GM12878 (cell line): ENCODE results near the gene LRP3. TPM values are rescaled to one million over a fixed set of nuclear protein-coding genes. Genes with fewer than 3 reads are reported as not detected.
A peak's percentile ranks its signal among the peaks of the same experiment; 100 is the strongest.

Source experiments
- ATAC-seq: fragments of 200-7000 bp; cut with Tn5 transposase; 3 replicates; pipeline ENCODE4 v1.9.1; 2020; ENCODE audit warnings: mild to moderate bottlenecking, moderate library complexity
- BruUV-seq: library from RNA; stranded (reverse); fragments of 400-500 nt; replicated peaks from 2 replicates; lab custom pipeline; 2021; lab: Mats Ljungman, UMichigan
- CTCF ChIA-PET: fragments of 300-600 bp; sonication (Branson Sonifier 250); formaldehyde crosslinking; extraction: SDS; loops from one replicate; lab custom pipeline; 2021; ENCODE audit warnings: inconsistent platforms; lab: Yijun Ruan, JAX
- POLR2A ChIA-PET: fragments of 350-600 bp; formaldehyde crosslinking; extraction: SDS; loops from one replicate; lab custom pipeline; 2021; ENCODE audit warnings: inconsistent platforms; lab: Charles Lee
- RAD21 ChIA-PET: fragments of 300-600 bp; sonication (Branson Sonifier 250); formaldehyde crosslinking; loops from one replicate; lab custom pipeline; 2023; ENCODE audit warnings: antibody characterized with exemption; ENCODE audit not compliant: unreplicated experiment; lab: Charles Lee
- SMC1A ChIA-PET: fragments of 300-600 bp; sonication (Branson Sonifier 250); formaldehyde crosslinking; loops from one replicate; lab custom pipeline; 2023; ENCODE audit not compliant: unreplicated experiment, uncharacterized antibody; lab: Charles Lee
- DNase-seq: peaks from one replicate; pipeline ENCODE4 v3.0.0-alpha.2; 2011; ENCODE audit warnings: low read depth, low spot score
- FAIRE-seq: peaks from 3 replicates; lab custom pipeline; 2011; peaks lifted over from hg19 to GRCh38; lab: Jason Lieb, UNC
- H2AFZ ChIP-seq: 2 replicates; pipeline ENCODE4 v1.6.0; 2011; ENCODE audit warnings: low read depth, low read length, control low read depth; ENCODE audit not compliant: control insufficient read depth
- H3K27ac ChIP-seq: 2 replicates; pipeline ENCODE4 v1.5.1; 2011; ENCODE audit warnings: control low read depth; ENCODE audit not compliant: control insufficient read depth, insufficient read depth
- H3K27me3 ChIP-seq, 2 experiments: replicated peaks in 1 of 2; 2 replicates each; pipeline versions ENCODE4 v1.6.0 to v1.6.1; 2011; ENCODE audit warnings: low read length in 1 of 2; ENCODE audit not compliant: control insufficient read depth in 2 of 2, insufficient read depth in 2 of 2
- H3K36me3 ChIP-seq, 2 experiments: 2 replicates each; pipeline ENCODE4 v1.5.1; 2011; ENCODE audit warnings: low read length in 1 of 2; ENCODE audit not compliant: control insufficient read depth in 2 of 2, insufficient read depth in 2 of 2
- H3K4me1 ChIP-seq: 2 replicates; pipeline ENCODE4 v1.6.1; 2011; ENCODE audit warnings: mild to moderate bottlenecking, low read length, moderate library complexity, mixed read lengths; ENCODE audit not compliant: control insufficient read depth, insufficient read depth
- H3K4me2 ChIP-seq: 2 replicates; pipeline ENCODE4 v1.6.0; 2011; ENCODE audit warnings: control low read depth; ENCODE audit not compliant: control insufficient read depth, insufficient read depth
- H3K4me3 ChIP-seq: fragments of 200-600 bp; sonication (generic); 2 replicates; pipeline ENCODE4 v1.5.1; 2016
- H3K79me2 ChIP-seq: 2 replicates; pipeline ENCODE4 v1.6.0; 2011; ENCODE audit warnings: low read length; ENCODE audit not compliant: control insufficient read depth, insufficient read depth
- H3K9ac ChIP-seq: 2 replicates; pipeline ENCODE4 v1.8.0; 2011; ENCODE audit warnings: low read length, control low read depth, mixed read lengths; ENCODE audit not compliant: control insufficient read depth, insufficient read depth
- H3K9me3 ChIP-seq: replicated peaks from 3 replicates; pipeline ENCODE4 v1.5.1; 2011; ENCODE audit warnings: mild to moderate bottlenecking, low read length; ENCODE audit not compliant: control insufficient read depth, insufficient read depth
- H4K20me1 ChIP-seq: 2 replicates; pipeline ENCODE4 v1.6.0; 2011; ENCODE audit not compliant: control insufficient read depth, insufficient read depth
- CBX3 ChIP-seq: fragments of 200-600 bp; sonication (generic); IDR thresholded peaks from 2 replicates; pipeline ENCODE4 v1.6.1; 2016; ENCODE audit warnings: low read depth, borderline replicate concordance
- DPF2 ChIP-seq: fragments of 450-650 bp; IDR thresholded peaks from 2 replicates; pipeline ENCODE4 v1.6.1; 2017; ENCODE audit warnings: mild to moderate bottlenecking
- FOXM1 ChIP-seq: IDR thresholded peaks from 2 replicates; pipeline ENCODE4 v1.6.1; 2012; ENCODE audit warnings: low read depth, mild to moderate bottlenecking, inconsistent platforms, low read length, moderate library complexity
- GATAD2B ChIP-seq: fragments of 450-650 bp; conservative IDR thresholded peaks from 2 replicates; pipeline ENCODE4 v1.6.1; 2017; ENCODE audit warnings: low read depth, mild to moderate bottlenecking, moderate library complexity
- IRF4 ChIP-seq: IDR thresholded peaks from 2 replicates; pipeline ENCODE4 v1.6.1; 2011; ENCODE audit warnings: low read depth, low read length
- MEF2B ChIP-seq: fragments of 450-650 bp; IDR thresholded peaks from 2 replicates; pipeline ENCODE4 v1.6.1; 2018; ENCODE audit warnings: mild to moderate bottlenecking, moderate library complexity; ENCODE audit not compliant: partially characterized antibody, poor library complexity, severe bottlenecking
- POLR2AphosphoS2 ChIP-seq: IDR thresholded peaks from 2 replicates; pipeline ENCODE4 v1.6.1; 2011; ENCODE audit warnings: low read depth, mild to moderate bottlenecking, low read length, improper control_type of control experiment, moderate library complexity
- RB1 ChIP-seq: fragments of 450-650 bp; formaldehyde crosslinking; IDR thresholded peaks from 2 replicates; pipeline ENCODE4 v1.6.1; 2017; ENCODE audit warnings: mild to moderate bottlenecking, borderline replicate concordance
- SP1 ChIP-seq: IDR thresholded peaks from one replicate; pipeline ENCODE4 v1.6.1; 2011; ENCODE audit warnings: low read depth, low read length
- ZNF274 ChIP-seq: IDR thresholded peaks from one replicate; pipeline ENCODE4 v1.8.0; 2011; ENCODE audit not compliant: insufficient read length, insufficient read depth
- WGBS: methylation state at CpG from one replicate; pipeline ENCODE4 v1.1.6; 2016; ENCODE audit warnings: low lambda C conversion rate; ENCODE audit not compliant: insufficient replicate concordance, insufficient coverage; ENCODE audit errors: missing lambda C conversion rate; 5-methylcytosine and 5-hydroxymethylcytosine counted together
- in situ Hi-C: fragments of 300-500 bp; cut with MboI; formaldehyde crosslinking; loops from 9 replicates; pipeline ENCODE4 v1.14.3; 2018; ENCODE audit warnings: mixed read lengths
- intact Hi-C: fragments of 100-400 bp; cut with micrococcal nuclease; formaldehyde crosslinking; loops from one replicate; pipeline ENCODE4 v1.14.2; 2022; ENCODE audit not compliant: unreplicated experiment
- polyA plus RNA-seq, 11 experiments: library from polyadenylated mRNA; depleted of rRNA in 4 of 11; unstranded in 6 of 11; stranded (reverse) in 5 of 11; fragments of >200 nt; fragmentation: Nextera tagmentation in 4 of 11; fragmentation: Illumina TruSeq in 1 of 11; extraction: Ambion mirVana in 4 of 11; extraction: Trizol in 1 of 11; gene quantifications; 1 replicate in 1 of 11; 2 replicates in 10 of 11; pipeline versions ENCODE4 v1.2.1 to v1.2.3, GENCODE V29; 2011 to 2016; ENCODE audit warnings: inconsistent platforms in 2 of 11, missing spikeins in 2 of 11, low read depth in 1 of 11
- total RNA-seq, 4 experiments: library from RNA; depleted of rRNA in 3 of 4; stranded (reverse); fragments of >200 nt in 3 of 4; fragmentation: Illumina TruSeq in 1 of 4; extraction: Trizol in 1 of 4; gene quantifications; 2 replicates each; pipeline versions ENCODE4 v1.2.1 to v1.2.3, GENCODE V29; 2013 to 2021
- TF ChIP-seq, protein P1 (sequence below): fragments of 450-650 bp; IDR thresholded peaks from 2 replicates; pipeline ENCODE4 v1.6.1; 2017; ENCODE audit warnings: mild to moderate bottlenecking, moderate library complexity

The LRP3 gene
- total and polyA plus RNA-seq, 10 of the 15 experiments (the other 5 are each of a cell fraction or from before 2014, with no cell fraction given), result 0.12 to 3.2 (median 0.64) TPM; not detected in 2

- intact Hi-C loops, result loop anchor here (1.0 to 5.0 kb wide), 4 partner anchors 46 to 538 kb away; no protein-coding TSS in a partner anchor
- H3K27me3 ChIP-seq, result peaks cover 0 to 3% of the 10 kb centered on the region in 2 experiments; a peak in 1 of 4 replicates
- no peak overlapping the region for H3K4me3 ChIP-seq
- no peak overlapping the region for H3K27ac ChIP-seq
- ChIA-PET POLR2A (no interaction called here), CTCF (interaction anchor here (1.0 to 5.2 kb wide), 11 partner anchors 11 to 174 kb away, joined by 3 to 46 read pairs (median 5); no protein-coding TSS in a partner anchor), SMC1A (interaction anchor here (1.0 to 1.8 kb wide), 3 partner anchors 9 to 172 kb away, joined by 3 to 8 read pairs (median 4); partner anchors contain the start of gene SLC7A10), RAD21 (interaction anchor here (1.0 to 2.0 kb wide), 4 partner anchors 9 to 172 kb away, joined by 3 to 8 read pairs (median 4); no protein-coding TSS in a partner anchor)
- H4K20me1 ChIP-seq, result no peaks in the 10 kb centered on the region
- no peaks in the 10 kb centered on the region for H3K79me2 ChIP-seq
- no peaks in the 10 kb centered on the region for H3K9me3 ChIP-seq
- no peak overlapping the region for H3K9ac ChIP-seq
- DNase-seq, result no peak
- no peak for FAIRE-seq
- in situ Hi-C loops, result loop anchor here (5.0 to 25.0 kb wide), 4 partner anchors 52 to 528 kb away; no protein-coding TSS in a partner anchor
- 0 out of 2 replicates have a peak overlapping the region, but pooled peaks have one; percentile 85 for H3K4me2 ChIP-seq
- WGBS, result 25% methylated on average over 9 of the region's 9 CpGs
- no peaks in the 10 kb centered on the region for H3K36me3 ChIP-seq
- TF ChIP-seq CBX3, result no peak
- TF ChIP-seq GATAD2B, result no peak
- H2AFZ ChIP-seq, result no peak overlapping the region
- no peak for ATAC-seq
- H3K4me1 ChIP-seq, result peaks cover 11% of the 10 kb centered on the region
- no TSS peak for BruUV-seq
These were observed 40.6 kb downstream of the LRP3 start for GRCh38 chr19:33234736-33235135.

DNA sequence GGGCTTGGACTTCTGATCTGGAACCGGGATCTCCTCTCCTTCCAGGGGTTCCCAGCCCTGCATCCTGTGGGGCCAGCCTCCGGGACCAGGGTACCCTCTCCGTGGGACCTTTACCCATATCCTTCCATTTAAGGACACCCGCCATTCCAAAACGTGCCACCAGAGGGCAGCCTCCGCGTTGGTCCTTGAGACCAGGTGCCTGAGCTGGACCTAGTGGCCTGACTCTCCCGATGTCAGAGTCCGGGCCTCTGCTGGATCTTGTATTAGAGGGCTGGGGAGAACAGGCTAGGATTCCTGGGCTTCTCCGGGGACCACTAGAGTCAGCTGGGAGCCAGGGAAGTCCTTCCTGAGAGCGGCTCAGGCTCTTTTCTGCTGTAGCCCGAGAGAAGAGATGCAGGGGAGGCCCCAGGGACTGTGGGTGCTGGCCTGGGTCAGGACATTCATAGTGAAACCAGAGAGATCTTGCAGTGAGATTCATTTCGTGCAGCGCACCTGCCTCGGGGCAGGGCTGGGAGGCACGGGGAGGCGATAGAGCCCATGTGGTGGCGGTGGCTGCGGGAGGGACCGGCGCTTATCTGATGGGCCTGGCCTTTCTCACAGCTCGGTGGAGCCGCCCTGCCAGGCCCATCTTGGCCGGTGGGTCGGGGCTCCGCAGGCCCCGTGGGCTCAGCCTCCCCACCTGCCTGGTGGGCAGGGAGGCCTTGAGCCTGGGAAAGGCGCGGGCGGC, 41.3 kb downstream of the LRP3 start:
- no peaks in the 10 kb centered on the region for H4K20me1 ChIP-seq
- FAIRE-seq (peak; percentile 91), ATAC-seq (peak; percentile 99), DNase-seq (peak; percentile 61)
- ChIA-PET RAD21 (interaction anchor here (1.0 to 2.0 kb wide), 4 partner anchors 8 to 171 kb away, joined by 3 to 8 read pairs (median 4); no protein-coding TSS in a partner anchor), CTCF (interaction anchor here (0.6 to 5.2 kb wide), 23 partner anchors 12 to 181 kb away, joined by 3 to 46 read pairs (median 3); partner anchors contain the start of gene GPATCH1), POLR2A (no interaction called here), SMC1A (interaction anchor here (1.0 to 1.8 kb wide), 4 partner anchors 10 to 173 kb away, joined by 3 to 8 read pairs (median 4); partner anchors contain the start of gene SLC7A10)
- no peaks in the 10 kb centered on the region for H3K79me2 ChIP-seq
- no peaks in the 10 kb centered on the region for H3K9me3 ChIP-seq
- H3K4me2 ChIP-seq, result peak overlapping the region; percentile 85
- H3K4me1 ChIP-seq, result peaks cover 11% of the 10 kb centered on the region
- no TSS peak for BruUV-seq
- in situ Hi-C loops, result loop anchor here (5.0 to 25.0 kb wide), 3 partner anchors 93 to 527 kb away; no protein-coding TSS in a partner anchor
- H3K4me3 ChIP-seq, result peak overlapping the region; percentile 39; the same call in 1 of the 2 replicates
- intact Hi-C loops, result loop anchor here (1.0 to 5.0 kb wide), 4 partner anchors 45 to 537 kb away; no protein-coding TSS in a partner anchor
- H3K36me3 ChIP-seq, result no peaks in the 10 kb centered on the region
- no peak overlapping the region for H3K27ac ChIP-seq
- under 1% methylated on average over 28 of the region's 30 CpGs for WGBS
- H3K27me3 ChIP-seq, result peaks cover 0 to 3% of the 10 kb centered on the region in 2 experiments; a peak in 1 of 4 replicates
- peak overlapping the region; percentile 25; the same call in 1 of the 2 replicates for H3K9ac ChIP-seq
- H2AFZ ChIP-seq, result peak overlapping the region; percentile 71
- TF ChIP-seq DPF2 (peak; percentile 85), FOXM1 (peak; percentile 60; the same call in 1 of the 2 replicates), IRF4 (peak; percentile 91), SP1 (peak; percentile 18), RB1 (peak; percentile 74; the same call in 1 of the 2 replicates), ZNF274 (no peak), MEF2B (peak; percentile 80), POLR2AphosphoS2 (no peak)
- TF ChIP-seq, protein P1, sequence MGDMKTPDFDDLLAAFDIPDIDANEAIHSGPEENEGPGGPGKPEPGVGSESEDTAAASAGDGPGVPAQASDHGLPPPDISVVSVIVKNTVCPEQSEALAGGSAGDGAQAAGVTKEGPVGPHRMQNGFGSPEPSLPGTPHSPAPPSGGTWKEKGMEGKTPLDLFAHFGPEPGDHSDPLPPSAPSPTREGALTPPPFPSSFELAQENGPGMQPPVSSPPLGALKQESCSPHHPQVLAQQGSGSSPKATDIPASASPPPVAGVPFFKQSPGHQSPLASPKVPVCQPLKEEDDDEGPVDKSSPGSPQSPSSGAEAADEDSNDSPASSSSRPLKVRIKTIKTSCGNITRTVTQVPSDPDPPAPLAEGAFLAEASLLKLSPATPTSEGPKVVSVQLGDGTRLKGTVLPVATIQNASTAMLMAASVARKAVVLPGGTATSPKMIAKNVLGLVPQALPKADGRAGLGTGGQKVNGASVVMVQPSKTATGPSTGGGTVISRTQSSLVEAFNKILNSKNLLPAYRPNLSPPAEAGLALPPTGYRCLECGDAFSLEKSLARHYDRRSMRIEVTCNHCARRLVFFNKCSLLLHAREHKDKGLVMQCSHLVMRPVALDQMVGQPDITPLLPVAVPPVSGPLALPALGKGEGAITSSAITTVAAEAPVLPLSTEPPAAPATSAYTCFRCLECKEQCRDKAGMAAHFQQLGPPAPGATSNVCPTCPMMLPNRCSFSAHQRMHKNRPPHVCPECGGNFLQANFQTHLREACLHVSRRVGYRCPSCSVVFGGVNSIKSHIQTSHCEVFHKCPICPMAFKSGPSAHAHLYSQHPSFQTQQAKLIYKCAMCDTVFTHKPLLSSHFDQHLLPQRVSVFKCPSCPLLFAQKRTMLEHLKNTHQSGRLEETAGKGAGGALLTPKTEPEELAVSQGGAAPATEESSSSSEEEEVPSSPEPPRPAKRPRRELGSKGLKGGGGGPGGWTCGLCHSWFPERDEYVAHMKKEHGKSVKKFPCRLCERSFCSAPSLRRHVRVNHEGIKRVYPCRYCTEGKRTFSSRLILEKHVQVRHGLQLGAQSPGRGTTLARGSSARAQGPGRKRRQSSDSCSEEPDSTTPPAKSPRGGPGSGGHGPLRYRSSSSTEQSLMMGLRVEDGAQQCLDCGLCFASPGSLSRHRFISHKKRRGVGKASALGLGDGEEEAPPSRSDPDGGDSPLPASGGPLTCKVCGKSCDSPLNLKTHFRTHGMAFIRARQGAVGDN, result no peak
